Endometrial microvascular endothelial cells (primary cell): ENCODE results near the gene PLEKHF1. TPM values are rescaled to one million over a fixed set of nuclear protein-coding genes. Genes with fewer than 3 reads are reported as not detected.

ENCODE experiments used
- in situ Hi-C: cut with HindIII; loops from 2 replicates; pipeline ENCODE4 v1.10.0; 2017; ENCODE audit warnings: low sequenced_read_pairs, low pct_unique_long_range_greater_than_20kb; ENCODE audit errors: inconsistent ontology term
- total RNA-seq: library from RNA; depleted of rRNA; stranded (reverse); fragments of >200 nt; gene quantifications from one replicate; pipeline ENCODE4 v1.2.3, GENCODE V29; 2015; ENCODE audit errors: inconsistent ontology term

PLEKHF1 gene
- total RNA-seq, 1 donor from 2014 or later = 7.8 TPM

DNA sequence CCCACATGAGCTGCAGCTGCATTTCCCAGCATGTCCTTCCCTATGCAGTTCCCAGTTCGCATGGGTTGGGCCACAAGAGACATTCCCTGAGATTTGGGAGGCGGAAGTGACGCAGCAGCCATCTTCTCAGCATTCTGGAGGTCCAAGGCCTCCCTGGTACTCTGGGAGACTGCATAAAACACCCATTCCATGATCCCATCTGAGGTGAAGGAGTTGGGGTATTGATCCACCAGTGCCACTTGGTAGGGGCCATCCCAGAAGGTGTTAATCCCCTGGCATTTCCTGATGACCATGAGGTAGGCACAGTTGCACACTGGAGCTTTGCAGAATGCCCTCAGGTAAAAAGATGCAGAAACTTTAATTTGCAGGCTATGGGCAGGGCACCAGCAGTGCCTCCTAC lies 33.8 kb upstream of the PLEKHF1 start:
- in situ Hi-C loops = no loop called here

DNA sequence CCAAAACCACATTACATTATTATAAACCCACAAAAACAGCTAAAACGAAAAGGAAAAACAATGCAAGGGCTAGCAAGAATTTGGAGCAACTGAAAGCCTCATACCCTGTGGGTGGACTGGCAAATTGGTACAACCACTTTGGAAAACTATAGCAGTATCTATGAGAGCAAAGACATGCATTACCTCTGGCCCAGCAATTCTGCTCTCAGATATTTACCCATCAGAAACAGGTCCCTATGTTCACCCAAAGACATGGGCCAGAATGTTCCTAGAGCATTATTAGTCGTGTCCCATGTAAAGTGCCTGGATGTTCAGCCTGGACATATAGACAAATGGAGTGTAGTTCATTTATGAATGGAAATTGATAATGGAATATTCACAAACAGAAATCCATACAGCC lies 31.3 kb upstream of the PLEKHF1 start:
- in situ Hi-C loops = no loop called here

DNA sequence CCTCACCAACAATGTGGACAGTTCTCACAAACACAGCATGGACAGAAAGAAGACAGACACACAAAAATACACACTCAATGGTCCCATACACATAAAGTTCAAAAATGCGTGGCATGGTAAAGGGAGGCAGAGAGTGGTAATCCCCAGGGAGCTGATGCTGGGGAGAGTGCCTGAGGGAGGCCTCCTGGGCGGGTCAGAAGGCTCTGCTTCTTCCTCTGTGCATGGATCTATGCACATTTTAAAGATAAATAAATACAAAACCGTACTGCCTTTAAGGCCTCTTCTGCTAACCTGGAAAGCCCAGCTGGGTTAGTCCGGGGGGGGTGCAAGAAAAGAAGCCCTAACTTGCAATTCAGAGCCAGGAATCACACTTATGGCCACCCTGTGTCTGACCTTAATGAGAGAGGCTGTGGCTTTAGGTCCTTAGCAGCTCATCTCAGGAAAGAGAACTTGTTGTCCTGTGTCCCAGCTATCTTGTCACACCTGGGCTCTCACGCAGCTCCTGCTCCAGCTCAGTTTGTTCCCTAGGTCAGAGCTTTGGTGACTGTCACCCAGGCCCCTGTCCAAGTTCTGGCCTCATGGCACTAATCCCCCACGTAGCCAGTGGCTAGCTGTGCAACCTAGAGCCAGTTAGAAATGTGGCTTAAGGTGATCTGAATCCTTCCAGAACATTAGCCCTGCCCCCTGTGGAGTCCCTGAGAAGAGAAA lies 30.7 kb upstream of the PLEKHF1 start:
- in situ Hi-C loops = no loop called here

DNA sequence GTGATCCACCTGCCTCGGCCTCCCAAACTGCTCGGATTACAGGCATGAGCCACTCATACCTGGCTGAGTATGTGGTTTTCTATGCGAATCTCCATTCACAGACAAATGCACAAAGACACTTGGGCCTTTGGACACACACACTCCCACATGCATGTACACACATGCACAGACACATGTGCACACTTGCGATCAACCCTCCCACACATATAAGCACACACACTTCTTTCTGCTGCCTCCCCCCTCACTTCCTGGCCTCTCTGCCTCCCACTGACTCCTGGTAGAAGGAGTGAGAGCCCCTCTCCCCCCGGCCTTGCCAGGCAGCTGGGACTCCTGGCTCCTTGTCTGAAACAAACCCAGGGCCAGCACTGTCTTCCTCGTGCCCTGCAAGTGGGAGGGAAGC lies 29.3 kb upstream of the PLEKHF1 start:
- in situ Hi-C loops = no loop called here

DNA sequence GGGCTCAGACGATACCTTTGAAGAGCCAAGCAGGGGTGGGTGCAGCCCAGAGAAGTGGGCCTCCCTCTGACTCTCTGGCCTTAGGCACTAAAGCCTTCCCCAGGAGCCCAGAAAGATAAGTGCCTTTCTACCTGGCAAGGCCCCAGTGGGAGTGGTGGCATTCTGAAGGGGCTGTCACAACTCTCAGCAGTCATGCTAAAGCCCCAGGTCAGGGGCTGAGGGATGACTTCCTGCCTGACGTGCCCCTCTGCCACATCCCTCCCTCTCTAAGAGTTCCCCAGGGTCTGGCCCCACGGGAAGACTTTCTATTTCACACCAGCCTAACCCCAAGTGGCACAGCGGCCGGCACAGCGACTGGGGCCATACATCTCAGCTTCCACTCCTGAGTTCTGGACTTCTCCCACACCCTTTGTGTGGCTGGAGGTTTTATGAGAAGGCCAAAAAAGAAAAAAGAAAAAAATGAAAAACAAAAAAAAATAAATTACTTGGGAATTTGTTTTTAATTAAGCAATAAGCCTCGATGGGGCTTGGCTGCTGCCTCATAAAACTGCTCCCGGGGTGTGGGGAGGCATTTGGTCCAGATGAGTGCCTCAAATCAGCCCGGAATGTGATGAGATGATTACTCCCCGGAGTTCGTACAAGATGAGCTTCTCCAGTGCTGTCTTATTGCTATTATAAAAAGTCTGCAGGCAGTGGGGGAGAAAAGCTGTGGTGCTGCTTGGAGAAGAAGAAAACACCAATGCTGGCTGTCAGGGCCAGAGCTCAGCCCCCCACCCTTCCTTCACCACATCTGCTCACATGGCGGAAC lies 28.5 kb upstream of the PLEKHF1 start:
- in situ Hi-C loops = no loop called here

DNA sequence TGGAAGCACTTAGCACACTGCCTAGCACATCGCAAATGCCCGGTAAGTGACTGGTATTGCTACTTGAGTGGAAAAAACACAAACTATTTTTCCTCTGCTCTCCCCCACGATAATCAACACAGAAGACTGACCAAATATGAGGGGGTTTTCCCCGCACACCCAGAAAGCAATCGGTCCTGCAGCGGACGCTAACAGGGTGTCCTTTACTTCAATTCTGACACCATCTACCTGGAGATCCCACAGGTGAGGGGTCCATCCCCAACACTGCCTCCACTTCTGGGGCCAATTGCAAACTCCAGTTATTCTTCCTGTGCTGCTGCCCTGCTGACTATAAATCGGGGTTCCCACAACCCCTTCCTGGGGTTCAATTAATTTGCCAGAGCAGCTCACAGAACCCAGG lies 26.2 kb upstream of the PLEKHF1 start:
- in situ Hi-C loops = no loop called here

DNA sequence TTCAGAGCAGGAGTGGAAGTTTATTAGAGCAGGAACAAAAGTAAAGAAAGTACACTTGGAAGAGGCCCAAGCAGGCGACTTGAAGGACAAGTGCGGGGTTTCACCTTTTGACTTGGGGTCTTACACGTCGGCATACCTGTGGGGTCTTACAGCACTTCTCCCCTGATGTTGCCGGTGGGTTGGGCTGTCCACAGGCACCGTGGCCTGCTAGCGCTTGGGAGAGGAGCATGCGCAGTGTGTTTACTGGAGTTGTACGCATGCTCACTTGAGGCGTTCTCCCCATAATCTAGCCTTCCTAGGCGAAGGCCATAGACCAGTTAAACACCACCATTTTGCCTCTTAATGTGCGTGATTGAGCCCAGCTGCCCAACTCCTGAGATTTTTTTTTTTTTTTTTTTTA lies 25.0 kb upstream of the PLEKHF1 start:
- in situ Hi-C loops = no loop called here

DNA sequence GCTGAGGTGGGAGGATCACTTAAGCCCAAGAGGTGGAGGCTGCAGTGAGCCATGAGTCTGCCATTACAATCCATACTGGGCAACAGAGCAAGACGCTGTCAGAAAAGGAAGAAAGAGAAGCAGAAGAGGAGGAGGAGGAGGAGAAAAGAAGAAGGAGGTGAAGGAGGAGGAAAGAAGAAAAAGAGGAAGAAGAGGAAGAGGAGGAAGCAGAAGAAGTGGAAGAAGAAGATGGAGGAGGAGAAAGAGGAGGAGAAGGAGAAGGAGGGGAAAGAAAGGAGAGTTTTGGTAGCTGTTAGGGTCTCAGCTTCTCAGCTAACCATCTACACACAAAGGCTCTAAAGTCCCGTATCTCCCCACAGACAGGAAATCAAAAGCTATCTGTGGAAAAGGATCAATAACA lies 23.7 kb upstream of the PLEKHF1 start:
- in situ Hi-C loops = no loop called here

DNA sequence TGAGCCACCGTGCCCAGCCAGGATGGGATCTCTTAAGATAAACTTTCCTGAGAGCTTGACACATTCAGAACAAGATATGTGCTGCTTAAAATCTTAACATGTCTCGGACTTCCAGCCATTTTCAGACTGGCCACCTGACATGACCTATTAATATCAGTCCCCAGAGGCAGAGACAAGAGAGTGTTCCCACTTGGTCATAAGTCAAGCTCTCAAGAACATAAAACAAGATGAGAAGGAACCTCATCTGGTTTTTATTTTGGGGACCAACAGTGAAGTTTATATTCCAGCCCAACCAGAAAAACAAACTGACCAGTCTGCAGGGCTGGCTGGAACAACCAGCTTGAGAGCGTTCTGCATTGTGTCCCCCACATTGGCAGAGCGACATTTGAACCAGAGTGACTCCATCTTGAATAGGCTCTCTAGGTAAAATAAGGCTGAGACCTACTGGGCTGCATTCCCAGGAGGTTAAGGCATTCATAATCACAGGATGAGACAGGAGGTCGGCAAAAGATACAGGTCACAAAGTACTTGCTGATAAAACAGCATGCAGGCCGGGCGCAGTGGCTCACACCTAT lies 21.8 kb upstream of the PLEKHF1 start:
- in situ Hi-C loops = no loop called here

DNA sequence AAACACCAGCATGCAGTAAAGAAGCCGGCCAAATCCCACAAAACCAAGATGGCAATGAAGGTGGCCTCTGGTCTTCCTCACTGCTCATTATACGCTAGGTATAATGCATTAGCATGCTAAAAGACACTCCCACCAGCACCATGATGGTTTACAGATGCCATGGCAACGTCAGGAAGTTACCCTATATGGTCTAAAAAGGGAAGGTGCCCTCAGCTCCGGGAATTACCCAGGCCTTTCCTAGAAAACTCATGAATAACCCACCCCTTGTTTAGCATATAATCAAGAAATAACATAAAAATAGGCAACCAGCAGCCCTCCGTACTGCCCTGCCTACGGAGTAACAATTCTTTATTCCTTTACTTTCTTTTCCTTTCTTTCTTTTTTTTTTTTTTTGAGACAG lies 21.1 kb upstream of the PLEKHF1 start:
- in situ Hi-C loops = no loop called here

DNA sequence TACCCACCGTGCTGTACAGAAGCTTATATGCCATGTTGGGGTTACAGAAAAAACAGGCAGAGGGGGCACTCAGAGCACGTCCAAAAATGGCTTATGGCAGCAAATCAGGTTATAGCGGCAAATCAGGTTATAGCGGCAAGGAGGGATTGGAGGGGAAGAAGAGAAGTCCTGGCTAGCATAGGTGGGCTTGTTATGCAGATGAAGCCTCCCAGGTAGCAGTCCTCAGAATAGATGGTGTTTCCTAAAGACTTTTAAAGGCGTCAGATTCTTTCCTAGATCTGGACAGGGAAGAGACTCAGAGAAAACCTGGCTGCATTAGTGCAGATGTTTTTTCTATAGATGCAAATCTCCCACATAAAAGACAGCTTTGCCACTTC lies 19.8 kb upstream of the PLEKHF1 start:
- in situ Hi-C loops = no loop called here

DNA sequence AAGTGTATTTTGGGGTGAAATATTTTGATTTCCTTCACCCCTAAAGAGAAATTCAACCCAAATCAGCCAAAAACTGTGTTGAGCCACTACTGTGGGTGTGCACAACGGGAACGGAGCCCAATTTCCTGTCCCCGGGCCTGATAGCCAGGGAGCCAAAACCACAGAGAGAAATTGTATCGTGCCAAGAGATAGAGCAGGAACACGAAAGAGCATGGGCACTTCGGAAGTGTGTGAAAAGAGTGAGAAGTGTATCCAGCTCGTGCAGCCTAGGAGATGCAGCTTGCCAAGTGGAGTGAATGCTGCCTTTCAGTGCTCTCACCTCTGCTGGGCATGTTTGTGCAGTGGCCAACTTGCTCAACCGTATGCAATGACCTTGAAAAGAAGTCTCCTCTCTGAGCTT lies 19.4 kb upstream of the PLEKHF1 start:
- in situ Hi-C loops = no loop called here

DNA sequence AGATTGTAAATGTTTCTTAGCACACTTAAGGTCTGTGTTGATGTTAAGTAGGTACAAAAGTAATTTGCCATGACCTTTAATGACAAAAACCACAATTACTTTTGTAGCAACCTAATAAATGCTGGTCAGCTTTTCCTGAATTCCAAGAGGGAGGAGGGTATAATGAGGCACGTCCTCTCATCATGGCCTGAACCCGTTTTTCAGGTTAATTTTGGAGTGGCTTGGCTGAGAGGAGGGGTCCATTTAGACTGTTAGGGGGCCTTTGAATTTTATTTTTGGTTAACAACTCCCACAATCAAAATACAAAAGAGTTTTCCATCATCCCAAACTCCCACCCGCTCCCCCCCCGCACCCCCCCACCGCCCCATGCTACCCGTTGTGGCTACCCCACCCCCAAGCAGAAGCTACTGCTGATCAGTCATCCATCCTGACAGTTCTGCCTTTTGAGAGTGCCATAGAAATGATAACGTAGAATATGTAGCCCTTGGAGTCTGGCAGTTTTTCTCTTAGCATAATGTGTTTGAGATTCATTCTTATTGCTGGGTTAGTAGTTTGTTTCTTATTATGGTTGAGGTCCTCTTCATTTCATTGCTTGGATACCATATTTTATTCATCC lies 14.4 kb upstream of the PLEKHF1 start:
- in situ Hi-C loops = no loop called here

DNA sequence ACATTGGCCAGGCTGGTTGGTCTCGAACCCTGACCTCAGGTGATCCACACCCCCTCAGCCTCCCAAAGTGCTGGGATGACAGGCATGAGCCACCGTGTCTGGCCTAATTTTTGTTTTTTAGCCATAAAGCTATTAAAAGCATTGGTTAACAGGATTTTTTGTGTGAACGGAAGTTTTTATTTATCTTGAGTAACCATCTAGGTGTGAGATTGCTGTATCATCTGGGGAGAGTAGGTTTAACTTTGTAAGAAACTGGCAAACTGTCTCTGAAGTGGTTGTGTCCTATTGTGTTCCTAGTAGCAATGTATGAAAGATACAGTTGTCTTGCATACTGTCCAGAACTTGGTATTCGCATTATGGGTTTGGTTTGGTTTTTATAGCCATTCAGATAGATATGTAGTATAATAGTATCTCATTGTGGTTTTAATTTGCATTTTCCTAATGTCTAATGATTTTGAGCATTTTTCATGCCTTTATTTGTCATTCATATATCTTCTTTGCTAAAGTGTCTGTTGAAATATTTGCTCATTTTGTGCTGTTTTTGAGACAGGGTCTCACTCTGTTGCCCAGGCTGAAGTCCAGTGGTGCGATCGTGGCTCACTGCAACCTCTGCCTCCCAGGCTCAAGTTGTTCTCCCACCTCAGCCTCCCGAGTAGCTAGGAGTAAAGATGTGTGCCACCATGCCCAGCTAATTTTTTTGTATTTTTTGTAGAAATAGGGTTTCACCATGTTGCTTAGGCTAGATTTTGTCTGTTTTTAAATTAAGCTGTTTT lies 13.5 kb upstream of the PLEKHF1 start:
- in situ Hi-C loops = no loop called here

DNA sequence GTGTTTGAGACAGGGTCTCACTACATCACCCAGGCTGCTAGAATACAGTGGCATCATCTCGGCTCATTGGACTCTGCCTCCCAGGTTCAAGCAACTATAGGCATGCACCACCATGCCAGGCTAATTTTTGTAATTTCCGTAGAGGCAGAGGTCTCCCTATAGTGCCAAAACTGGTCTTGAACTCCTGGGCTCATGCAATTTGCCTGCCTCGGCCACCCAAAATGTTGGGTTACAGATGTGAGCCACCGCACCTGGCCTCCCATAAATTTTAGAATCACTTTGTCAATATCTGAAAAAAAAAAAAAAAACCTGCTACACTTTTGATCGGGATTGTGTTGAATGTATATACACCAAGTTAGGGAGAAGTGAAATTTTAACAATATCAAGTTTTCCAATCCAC lies 11.9 kb upstream of the PLEKHF1 start:
- in situ Hi-C loops = no loop called here

DNA sequence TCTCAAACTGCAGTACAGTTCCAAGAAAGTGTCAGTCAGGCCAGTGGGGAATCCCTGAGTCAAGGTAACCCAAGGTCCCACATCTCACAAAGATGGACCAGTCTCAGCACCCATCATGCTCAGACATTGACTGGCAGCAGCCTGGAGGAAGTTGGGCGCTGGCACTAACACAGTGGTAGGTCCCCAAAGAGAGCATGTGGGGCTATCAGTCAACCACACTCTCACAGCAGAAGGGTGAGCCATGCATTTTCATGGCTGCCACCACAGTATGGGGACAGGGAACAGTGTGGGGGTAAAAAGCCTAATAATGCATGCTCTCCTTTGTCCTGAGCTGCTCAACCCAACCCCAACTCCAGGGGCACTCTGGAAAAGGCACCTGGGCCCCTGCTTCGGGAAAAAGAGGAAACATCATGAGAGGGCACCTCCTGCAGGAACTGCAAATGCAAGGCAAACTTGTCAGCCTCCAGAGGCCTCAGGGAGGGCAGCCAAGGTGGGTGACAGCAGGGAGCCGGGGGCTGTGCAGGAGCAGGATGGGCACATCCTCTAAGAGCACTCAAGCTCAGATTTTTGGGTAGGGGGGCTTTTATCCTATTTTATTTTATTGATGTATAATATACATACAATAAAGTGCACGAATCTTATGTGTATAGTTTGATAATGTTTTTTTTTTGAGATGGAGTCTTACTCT lies 9.5 kb upstream of the PLEKHF1 start:
- in situ Hi-C loops = no loop called here

DNA sequence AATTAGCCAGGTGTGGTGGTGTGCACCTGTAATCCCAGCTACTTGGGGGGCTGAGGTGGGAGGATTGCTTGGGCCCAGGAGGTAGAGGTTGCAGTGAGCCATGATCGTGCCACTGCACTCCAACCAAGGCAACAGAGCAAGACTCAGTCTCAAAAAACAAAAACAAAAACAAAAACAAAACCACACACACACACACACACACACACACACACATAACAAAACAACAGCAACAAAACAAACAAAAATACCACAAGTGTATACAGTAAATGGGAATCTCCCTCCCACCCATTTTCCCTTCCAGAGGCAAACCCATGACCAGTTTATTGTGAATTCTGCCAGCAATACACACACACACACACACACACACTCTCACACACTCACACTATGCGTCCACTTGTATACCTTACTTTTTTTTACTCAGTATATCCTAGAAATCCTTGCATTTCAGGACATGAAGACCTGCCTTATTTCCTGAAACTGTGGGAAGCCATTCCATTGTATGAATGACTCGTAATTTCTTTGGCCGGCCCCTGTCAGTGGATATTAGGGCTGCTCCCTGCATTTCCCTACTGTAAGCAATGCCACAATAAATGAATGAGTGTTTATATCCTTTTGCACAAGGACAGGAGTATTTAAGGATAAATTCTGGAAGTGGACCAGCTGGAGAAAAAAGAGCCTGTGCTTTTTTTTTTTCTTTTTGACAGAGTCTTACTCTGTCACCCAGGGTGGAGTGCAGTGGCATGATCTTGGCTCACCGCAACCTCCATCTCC lies 6.9 kb upstream of the PLEKHF1 start:
- in situ Hi-C loops = no loop called here

DNA sequence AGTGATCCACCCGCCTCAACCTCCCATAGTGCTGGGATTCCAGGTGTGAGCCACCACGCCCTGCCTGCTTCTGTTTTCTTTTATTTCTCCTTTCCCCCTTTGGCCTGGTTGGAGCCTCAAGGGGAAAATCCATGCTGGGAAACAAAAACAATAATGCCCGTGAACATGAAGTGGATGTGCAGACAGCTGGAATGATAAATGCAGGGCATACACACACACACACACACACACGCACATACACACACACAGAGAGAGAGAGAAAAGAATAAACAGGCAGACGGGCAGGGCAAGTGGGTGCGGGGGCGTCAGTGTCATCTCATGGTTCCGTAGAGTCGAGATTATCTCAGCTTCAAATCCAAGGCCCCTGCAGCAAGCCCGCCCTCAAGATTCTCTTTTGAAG lies 4.4 kb upstream of the PLEKHF1 start:
- in situ Hi-C loops = no loop called here
